Prostate gland (tissue), 2 donors: ENCODE results near the gene ROBO2.

Source experiments
- POLR2A ChIP-seq: fragments of 450-650 bp; IDR thresholded peaks from one replicate; pipeline ENCODE4 v1.6.1; 2016; ENCODE audit warnings: antibody characterized with exemption, mild to moderate bottlenecking
- POLR2AphosphoS5 ChIP-seq: sonication (generic); formaldehyde crosslinking; IDR thresholded peaks from one replicate; pipeline ENCODE4 v1.6.1; 2017; ENCODE audit warnings: antibody characterized with exemption
- TF ChIP-seq, protein P1 (sequence below), 4 experiments: fragments of 200-600 bp in 2 of 4; fragments of 450-650 bp in 2 of 4; sonication (generic) in 2 of 4; IDR thresholded peaks; 1 replicate in 3 of 4; 2 replicates in 1 of 4; pipeline ENCODE4 v1.5.1; 2016 to 2019; ENCODE audit warnings: antibody characterized with exemption in 4 of 4, mild to moderate bottlenecking in 2 of 4, moderate library complexity in 2 of 4

DNA sequence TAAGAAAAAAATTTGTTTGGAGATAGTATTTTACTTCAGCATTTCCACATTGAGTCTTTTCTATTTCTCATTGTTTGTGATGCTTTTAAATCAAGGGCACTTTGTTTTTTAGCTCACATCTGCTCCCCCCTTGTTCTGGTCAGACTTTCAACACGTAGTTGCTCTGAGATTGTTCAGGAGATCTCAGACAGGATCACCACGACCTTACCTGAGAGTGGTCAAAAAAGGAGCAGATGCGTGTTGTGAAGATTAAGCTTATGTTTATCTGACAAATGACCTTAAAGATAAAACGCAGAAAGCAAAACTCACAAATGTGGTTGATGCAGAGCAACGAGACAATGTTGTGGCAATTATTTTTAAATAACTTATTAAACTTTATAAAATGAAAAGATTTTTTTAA, 298.3 kb downstream of the ROBO2 start:
- TF ChIP-seq, protein P1, sequence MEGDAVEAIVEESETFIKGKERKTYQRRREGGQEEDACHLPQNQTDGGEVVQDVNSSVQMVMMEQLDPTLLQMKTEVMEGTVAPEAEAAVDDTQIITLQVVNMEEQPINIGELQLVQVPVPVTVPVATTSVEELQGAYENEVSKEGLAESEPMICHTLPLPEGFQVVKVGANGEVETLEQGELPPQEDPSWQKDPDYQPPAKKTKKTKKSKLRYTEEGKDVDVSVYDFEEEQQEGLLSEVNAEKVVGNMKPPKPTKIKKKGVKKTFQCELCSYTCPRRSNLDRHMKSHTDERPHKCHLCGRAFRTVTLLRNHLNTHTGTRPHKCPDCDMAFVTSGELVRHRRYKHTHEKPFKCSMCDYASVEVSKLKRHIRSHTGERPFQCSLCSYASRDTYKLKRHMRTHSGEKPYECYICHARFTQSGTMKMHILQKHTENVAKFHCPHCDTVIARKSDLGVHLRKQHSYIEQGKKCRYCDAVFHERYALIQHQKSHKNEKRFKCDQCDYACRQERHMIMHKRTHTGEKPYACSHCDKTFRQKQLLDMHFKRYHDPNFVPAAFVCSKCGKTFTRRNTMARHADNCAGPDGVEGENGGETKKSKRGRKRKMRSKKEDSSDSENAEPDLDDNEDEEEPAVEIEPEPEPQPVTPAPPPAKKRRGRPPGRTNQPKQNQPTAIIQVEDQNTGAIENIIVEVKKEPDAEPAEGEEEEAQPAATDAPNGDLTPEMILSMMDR (IDR thresholded peaks at IDR 0.05) = no peak
- no peak for TF ChIP-seq POLR2A
- TF ChIP-seq POLR2AphosphoS5 = no peak
